Ovary (tissue), 9 donors: ENCODE measurements around the gene ARHGEF7. TPM values are rescaled to one million over a fixed set of nuclear protein-coding genes. Genes with fewer than 3 reads are reported as not detected.

ENCODE experiments used
- DNase-seq, 5 donors: peaks; one replicate each; pipeline ENCODE4 v3.0.0-alpha.2; 2019 to 2020
- H3K27ac ChIP-seq, 2 donors: fragments of 200-600 bp; one replicate each; pipeline versions ENCODE4 v1.5.1 to v1.8.0; 2019 to 2022
- H3K27me3 ChIP-seq: fragments of 200-600 bp; one replicate; pipeline ENCODE4 v1.8.0; 2022
- H3K36me3 ChIP-seq: fragments of 200-600 bp; sonication (generic); one replicate; pipeline ENCODE4 v1.5.1; 2019
- H3K4me1 ChIP-seq: one replicate; pipeline ENCODE4 v1.8.1; 2013; ENCODE audit warnings: mild to moderate bottlenecking, moderate library complexity; ENCODE audit not compliant: insufficient read depth
- H3K4me3 ChIP-seq: fragments of 200-600 bp; sonication (generic); one replicate; pipeline ENCODE4 v1.5.1; 2017
- H3K9me3 ChIP-seq, 2 donors: fragments of 200-600 bp in 1 of 2; sonication (generic) in 1 of 2; one replicate each; pipeline versions ENCODE4 v1.5.1 to v1.8.1; 2013 to 2019; ENCODE audit warnings: mild to moderate bottlenecking in 1 of 2, moderate library complexity in 1 of 2
- EP300 ChIP-seq: sonication (generic); formaldehyde crosslinking; IDR thresholded peaks from one replicate; pipeline ENCODE4 v1.6.1; 2017; ENCODE audit warnings: antibody characterized with exemption
- POLR2A ChIP-seq: fragments of 450-650 bp; IDR thresholded peaks from one replicate; pipeline ENCODE4 v1.6.1; 2017; ENCODE audit warnings: antibody characterized with exemption, mild to moderate bottlenecking, moderate library complexity
- WGBS, 3 donors: extraction: QIAGEN DNeasy Blood & Tissue Kit in 1 of 3; methylation state at CpG; one replicate each; pipeline versions ENCODE4 v1.1.5 to v1.1.7; 2013 to 2017; 5-methylcytosine and 5-hydroxymethylcytosine counted together
- intact Hi-C, 4 donors: fragments of 100-400 bp; cut with DNase I; formaldehyde crosslinking; loops; one replicate each; pipeline versions ENCODE4 v1.11.0 to v1.15.1; 2022 to 2023
- polyA plus RNA-seq, 2 donors: library from polyadenylated mRNA; stranded (reverse); fragments of 200-250 nt in 1 of 2; fragments of 350-450 nt in 1 of 2; fragmentation: Illumina TruSeq in 1 of 2; extraction: RNeasy Lipid Tissue Mini Kit (QIAGEN cat#74804) in 1 of 2; gene quantifications; one replicate each; pipeline ENCODE4 v1.2.3, GENCODE V29; 2013 to 2014
- total RNA-seq, 7 donors: library from RNA; depleted of rRNA in 2 of 7; stranded (reverse); fragments of >200 nt in 2 of 7; fragmentation: NEBNext Ultra II Directional in 3 of 7; extraction: Animal tissue kit (Norgen Biotek cat#: 25700) in 3 of 7; gene quantifications; one replicate each; pipeline versions ENCODE4 v1.1.0 to v1.2.4, GENCODE V29; 2016 to 2023
- TF ChIP-seq, protein P1 (sequence below), 3 donors: fragments of 450-650 bp in 2 of 3; fragments of 200-600 bp in 1 of 3; IDR thresholded peaks; one replicate each; pipeline versions ENCODE4 v1.5.1 to v1.8.0; 2016 to 2022; ENCODE audit warnings: antibody characterized with exemption in 3 of 3, mild to moderate bottlenecking in 1 of 3
- donor health status: DM: no; HTN: no; CAD: no; lungs with moderate emphysema.
- donor health status: DM: no; HTN: no; CAD: no.
- donor health status: Bipolar disorder and iron deficiency.
- donor health status: DM: yes; HTN: yes; CAD: no.
- donor health status: DM: no; HTN: no; CAD: no.
- donor health status: DM: yes; HTN: yes; CAD: no.

ARHGEF7 gene
- total and polyA plus RNA-seq, 9 donors, result 27.6 to 58.5 (median 52.2) TPM

DNA sequence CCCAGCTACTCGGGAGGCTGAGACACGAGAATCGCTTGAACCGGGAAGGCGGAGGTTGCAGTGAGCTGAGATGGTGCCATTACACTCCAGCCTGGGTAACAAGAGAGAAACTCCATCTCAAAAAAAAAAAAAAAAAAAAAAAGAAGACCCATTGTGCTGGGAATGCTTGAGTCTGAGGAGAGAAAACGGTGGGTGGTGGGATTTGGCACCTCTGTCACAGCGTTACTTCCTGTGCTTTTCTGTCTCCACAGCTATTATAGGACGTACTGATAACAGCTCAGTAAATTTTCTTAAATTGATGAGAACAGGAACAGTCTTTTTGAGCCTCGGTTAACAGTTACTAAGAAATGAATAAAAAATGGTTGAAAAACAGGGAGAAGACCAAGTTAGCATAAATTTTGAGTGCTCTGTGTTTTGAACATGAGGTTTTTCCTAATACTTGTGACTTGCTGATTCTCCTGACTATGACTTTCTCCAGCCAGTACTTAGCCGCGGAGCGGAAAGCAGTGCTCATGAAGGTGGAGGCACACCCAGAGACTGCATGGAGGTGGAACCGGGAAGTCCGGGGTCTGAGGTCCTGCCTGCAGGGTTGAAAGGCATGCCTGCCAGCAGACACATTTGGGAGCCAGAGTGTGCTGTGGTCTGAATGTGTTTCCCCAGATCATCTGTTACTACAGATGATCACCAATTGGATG lies 150.0 kb downstream of the ARHGEF7 start:
- TF ChIP-seq EP300, result no peak
- TF ChIP-seq, protein P1, sequence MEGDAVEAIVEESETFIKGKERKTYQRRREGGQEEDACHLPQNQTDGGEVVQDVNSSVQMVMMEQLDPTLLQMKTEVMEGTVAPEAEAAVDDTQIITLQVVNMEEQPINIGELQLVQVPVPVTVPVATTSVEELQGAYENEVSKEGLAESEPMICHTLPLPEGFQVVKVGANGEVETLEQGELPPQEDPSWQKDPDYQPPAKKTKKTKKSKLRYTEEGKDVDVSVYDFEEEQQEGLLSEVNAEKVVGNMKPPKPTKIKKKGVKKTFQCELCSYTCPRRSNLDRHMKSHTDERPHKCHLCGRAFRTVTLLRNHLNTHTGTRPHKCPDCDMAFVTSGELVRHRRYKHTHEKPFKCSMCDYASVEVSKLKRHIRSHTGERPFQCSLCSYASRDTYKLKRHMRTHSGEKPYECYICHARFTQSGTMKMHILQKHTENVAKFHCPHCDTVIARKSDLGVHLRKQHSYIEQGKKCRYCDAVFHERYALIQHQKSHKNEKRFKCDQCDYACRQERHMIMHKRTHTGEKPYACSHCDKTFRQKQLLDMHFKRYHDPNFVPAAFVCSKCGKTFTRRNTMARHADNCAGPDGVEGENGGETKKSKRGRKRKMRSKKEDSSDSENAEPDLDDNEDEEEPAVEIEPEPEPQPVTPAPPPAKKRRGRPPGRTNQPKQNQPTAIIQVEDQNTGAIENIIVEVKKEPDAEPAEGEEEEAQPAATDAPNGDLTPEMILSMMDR (IDR thresholded peaks at IDR 0.05), result no peak
- no peak for TF ChIP-seq POLR2A
- 93 to 96% (median 93%) methylated on average over 14 of the region's 14 CpGs for WGBS, 3 donors
- no peaks in the 10 kb centered on the region for H3K36me3 ChIP-seq
- no peak overlapping the region for H3K27ac ChIP-seq
- no peaks in the 10 kb centered on the region for H3K27me3 ChIP-seq
- intact Hi-C loops, result no loop called here
- no peak overlapping the region for H3K4me3 ChIP-seq
- no peaks in the 10 kb centered on the region for H3K4me1 ChIP-seq
- H3K9me3 ChIP-seq, result no peaks in the 10 kb centered on the region
- no peak for DNase-seq

DNA sequence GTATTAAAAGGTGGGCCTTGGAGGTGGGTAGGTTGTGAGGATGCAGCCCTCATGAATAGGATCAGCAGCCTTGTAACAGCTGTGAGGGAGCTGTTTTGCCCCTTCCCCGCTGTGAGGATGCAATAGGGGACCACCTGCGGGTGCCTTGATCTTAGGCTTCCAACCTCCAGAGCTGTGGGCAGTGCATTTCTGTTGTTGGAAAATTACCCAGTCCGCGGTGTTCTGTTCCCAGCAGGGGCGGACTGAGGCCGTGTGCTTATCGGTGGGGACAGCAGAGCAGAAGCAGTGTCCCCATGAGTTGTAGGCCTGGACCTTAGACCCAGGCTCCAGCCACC lies 150.6 kb downstream of the ARHGEF7 start:
- WGBS, 3 donors, result 84 to 95% (median 95%) methylated on average over 7 of the region's 7 CpGs
- Histone ChIP-seq H3K4me3 (no peak overlapping the region), H3K4me1 (no peaks in the 10 kb centered on the region), H3K36me3 (no peaks in the 10 kb centered on the region), H3K9me3 (no peaks in the 10 kb centered on the region), H3K27ac (no peak overlapping the region), H3K27me3 (no peaks in the 10 kb centered on the region)
- intact Hi-C loops, result no loop called here
- DNase-seq, result no peak
- TF ChIP-seq POLR2A (no peak), EP300 (no peak)
- TF ChIP-seq, protein P1 (IDR thresholded peaks at IDR 0.05), result no peak

DNA sequence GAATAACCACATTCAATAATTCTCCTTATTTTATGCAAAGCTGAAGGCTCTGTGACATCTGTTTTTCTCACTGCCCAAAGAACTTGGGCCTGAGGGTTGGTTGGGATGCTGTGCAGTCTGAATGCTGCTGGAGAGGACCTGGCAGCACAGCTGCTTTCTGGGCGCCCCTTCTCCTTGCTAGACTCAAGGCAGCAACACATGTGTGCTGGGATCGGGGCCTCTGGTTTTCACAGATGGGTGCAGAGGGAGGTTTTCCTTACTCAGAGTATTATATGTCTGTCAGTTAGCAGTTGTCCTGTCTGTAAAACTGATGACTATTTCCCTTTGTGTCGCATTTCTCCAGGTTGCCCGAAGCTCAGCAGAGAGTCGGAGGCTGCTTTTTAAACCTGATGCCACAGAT lies 152.1 kb downstream of the ARHGEF7 start:
- DNase-seq, result no peak
- no peaks in the 10 kb centered on the region for H3K4me1 ChIP-seq
- H3K27me3 ChIP-seq, result no peaks in the 10 kb centered on the region
- intact Hi-C loops, result no loop called here
- TF ChIP-seq POLR2A (no peak), EP300 (no peak)
- H3K36me3 ChIP-seq, result no peaks in the 10 kb centered on the region
- 92 to 97% (median 95%) methylated on average over 5 of the region's 5 CpGs for WGBS, 3 donors
- no peak overlapping the region for H3K27ac ChIP-seq
- no peak overlapping the region for H3K4me3 ChIP-seq
- H3K9me3 ChIP-seq, result no peaks in the 10 kb centered on the region

DNA sequence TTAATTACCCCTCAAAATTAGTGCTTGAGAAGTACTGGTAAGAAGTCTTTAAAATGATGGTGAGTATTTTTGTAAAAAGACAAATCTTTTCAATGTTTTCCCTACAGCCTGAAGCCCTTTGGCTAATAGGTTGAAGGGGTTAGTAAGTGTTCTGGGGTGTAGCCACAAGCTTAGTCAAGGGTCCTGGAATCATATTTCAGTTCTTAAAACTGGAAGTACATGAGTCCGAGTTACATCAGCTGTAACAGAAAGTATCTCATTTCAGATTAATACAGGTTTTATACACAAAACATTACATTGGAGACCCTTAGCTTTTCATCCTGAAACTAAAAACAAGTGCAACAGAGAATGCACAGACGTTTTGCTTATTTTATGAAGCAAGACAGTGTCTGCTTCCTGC lies 152.7 kb downstream of the ARHGEF7 start:
- intact Hi-C loops, result no loop called here
- Histone ChIP-seq H3K4me1 (peaks cover 2% of the 10 kb centered on the region), H3K36me3 (no peaks in the 10 kb centered on the region), H3K27me3 (no peaks in the 10 kb centered on the region), H3K9me3 (no peaks in the 10 kb centered on the region), H3K4me3 (no peak overlapping the region), H3K27ac (no peak overlapping the region)
- TF ChIP-seq POLR2A, result no peak
- TF ChIP-seq, protein P1 (IDR thresholded peaks at IDR 0.05), result no peak
- no peak for TF ChIP-seq EP300
- 16 to 24% (median 22%) methylated on average over 2 of the region's 2 CpGs for WGBS, 3 donors
- DNase-seq, result no peak

DNA sequence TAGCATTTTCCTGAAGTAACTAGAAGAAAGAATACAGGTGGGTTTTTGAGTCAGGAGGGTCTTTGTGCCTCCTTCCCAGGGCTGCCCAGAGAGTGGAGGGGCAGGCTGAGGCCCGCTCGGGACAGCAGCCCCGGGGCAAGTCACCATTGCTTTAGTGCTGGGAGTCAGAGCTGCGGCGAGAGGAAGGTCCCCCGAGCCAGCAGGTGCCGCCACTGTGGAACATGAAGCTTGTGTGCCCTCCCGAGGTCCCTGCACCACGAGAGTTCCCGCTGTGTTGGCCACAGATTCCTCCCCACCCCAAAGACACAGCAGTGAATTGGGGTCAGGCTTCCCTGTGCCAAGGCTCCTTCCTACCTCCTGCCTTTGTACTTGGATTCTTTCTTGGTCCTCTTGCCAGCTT lies 154.4 kb downstream of the ARHGEF7 start:
- Histone ChIP-seq H3K4me3 (no peak overlapping the region), H3K36me3 (no peaks in the 10 kb centered on the region), H3K27ac (no peak overlapping the region), H3K9me3 (no peaks in the 10 kb centered on the region), H3K4me1 (peaks cover 2% of the 10 kb centered on the region), H3K27me3 (no peaks in the 10 kb centered on the region)
- intact Hi-C loops, result no loop called here
- DNase-seq, result no peak
- TF ChIP-seq POLR2A (no peak), EP300 (no peak)
- TF ChIP-seq, protein P1 (IDR thresholded peaks at IDR 0.05), result no peak
- 85 to 90% (median 89%) methylated on average over 10 of the region's 10 CpGs for WGBS, 3 donors
